Neural crest cell (in vitro differentiated cells): ENCODE measurements around the gene BORCS5. TPM values are rescaled to one million over a fixed set of nuclear protein-coding genes. Genes with fewer than 3 reads are reported as not detected.

Experiments
- DNase-seq: peaks from one replicate; pipeline ENCODE4 v3.0.0; 2021; ENCODE audit warnings: low read depth, mixed read lengths, low spot score
- H3K27ac Mint-ChIP-seq: one replicate; pipeline ENCODE4 v1.8.0; 2021; ENCODE audit warnings: mild to moderate bottlenecking, mixed read lengths; ENCODE audit not compliant: unreplicated experiment
- H3K27me3 Mint-ChIP-seq: 2 replicates; pipeline ENCODE4 v1.8.0; 2021; ENCODE audit warnings: low read depth, mild to moderate bottlenecking, mixed read lengths
- H3K36me3 Mint-ChIP-seq: 2 replicates; pipeline ENCODE4 v1.8.0; 2021; ENCODE audit warnings: low read depth, mild to moderate bottlenecking, mixed read lengths
- H3K4me1 Mint-ChIP-seq: 2 replicates; pipeline ENCODE4 v1.8.0; 2021; ENCODE audit warnings: mixed read lengths
- H3K4me3 Mint-ChIP-seq: one replicate; pipeline ENCODE4 v1.8.0; 2021; ENCODE audit warnings: mild to moderate bottlenecking, mixed read lengths
- H3K9me3 Mint-ChIP-seq: 2 replicates; pipeline ENCODE4 v1.8.0; 2021; ENCODE audit warnings: mixed read lengths
- CTCF ChIP-seq: fragments of 200-600 bp; sonication (generic); conservative IDR thresholded peaks from 2 replicates; pipeline ENCODE4 v1.5.0; 2021; ENCODE audit warnings: antibody characterized with exemption, mild to moderate bottlenecking
- total RNA-seq: library from RNA; stranded (reverse); gene quantifications from 2 replicates; pipeline ENCODE4 v1.2.1, GENCODE V29; 2021

The BORCS5 gene
- total RNA-seq, 1 donor from 2014 or later, result 15.0 TPM

- TF ChIP-seq CTCF, result no peak
- Mint-ChIP-seq H3K4me3 (no peak overlapping the region), H3K9me3 (no peaks in the 10 kb centered on the region), H3K4me1 (peaks cover 8% of the 10 kb centered on the region), H3K36me3 (no peaks in the 10 kb centered on the region), H3K27ac (no peak overlapping the region), H3K27me3 (no peaks in the 10 kb centered on the region)
- no peak for DNase-seq
These were observed 92.7 kb downstream of the BORCS5 start for GRCh38 chr12:12449533-12450025.

GRCh38 chr12:12450043-12450471, 93.2 kb downstream of the BORCS5 start:
- Mint-ChIP-seq H3K27me3 (no peaks in the 10 kb centered on the region), H3K4me1 (peaks cover 8% of the 10 kb centered on the region), H3K27ac (no peak overlapping the region), H3K36me3 (no peaks in the 10 kb centered on the region), H3K4me3 (no peak overlapping the region), H3K9me3 (no peaks in the 10 kb centered on the region)
- no peak for TF ChIP-seq CTCF
- no peak for DNase-seq

GRCh38 chr12:12451098-12451497, 94.2 kb downstream of the BORCS5 start:
- Mint-ChIP-seq H3K4me3 (no peak overlapping the region), H3K9me3 (no peaks in the 10 kb centered on the region), H3K36me3 (no peaks in the 10 kb centered on the region), H3K27ac (no peak overlapping the region), H3K4me1 (peaks cover 8% of the 10 kb centered on the region), H3K27me3 (no peaks in the 10 kb centered on the region)
- no peak for TF ChIP-seq CTCF
- no peak for DNase-seq

- DNase-seq, result no peak
- Mint-ChIP-seq H3K36me3 (no peaks in the 10 kb centered on the region), H3K9me3 (no peaks in the 10 kb centered on the region), H3K4me3 (no peak overlapping the region), H3K27me3 (no peaks in the 10 kb centered on the region), H3K4me1 (no peaks in the 10 kb centered on the region), H3K27ac (no peak overlapping the region)
- TF ChIP-seq CTCF, result no peak
These were observed 95.5 kb downstream of the BORCS5 start for GRCh38 chr12:12452326-12452902.

GRCh38 chr12:12453635-12454034, 96.8 kb downstream of the BORCS5 start:
- Mint-ChIP-seq H3K4me1 (no peaks in the 10 kb centered on the region), H3K27ac (no peak overlapping the region), H3K4me3 (no peak overlapping the region), H3K27me3 (no peaks in the 10 kb centered on the region), H3K36me3 (no peaks in the 10 kb centered on the region), H3K9me3 (no peaks in the 10 kb centered on the region)
- DNase-seq, result no peak
- TF ChIP-seq CTCF, result no peak
